H9 (cell line): ENCODE measurements around the gene PTPRK. TPM values are rescaled to one million over a fixed set of nuclear protein-coding genes. Genes with fewer than 3 reads are reported as not detected.

ENCODE experiments used
- DNase-seq: peaks from one replicate; pipeline ENCODE4 v3.0.0-alpha.2; 2017
- H2AFZ ChIP-seq: one replicate; pipeline ENCODE4 v1.6.1; 2013; ENCODE audit warnings: mild to moderate bottlenecking, low read length, control low read depth, moderate library complexity
- H2AK5ac ChIP-seq: 2 replicates; pipeline ENCODE4 v1.6.1; 2013; ENCODE audit warnings: low read length, control low read depth, mixed read lengths; ENCODE audit not compliant: insufficient read length
- H2BK120ac ChIP-seq: one replicate; pipeline ENCODE4 v1.6.1; 2013; ENCODE audit warnings: low read depth, mild to moderate bottlenecking, low read length, control low read depth, inconsistent platforms; ENCODE audit not compliant: poor library complexity, severe bottlenecking
- H2BK12ac ChIP-seq: 2 replicates; pipeline ENCODE4 v1.6.1; 2013; ENCODE audit warnings: low read length, control low read depth, mixed read lengths, low read depth; ENCODE audit not compliant: insufficient read length
- H2BK15ac ChIP-seq: 2 replicates; pipeline ENCODE4 v1.6.1; 2013; ENCODE audit warnings: low read depth, low read length, control low read depth
- H2BK20ac ChIP-seq: one replicate; pipeline ENCODE4 v1.6.1; 2013; ENCODE audit warnings: low read depth, mild to moderate bottlenecking, low read length, control low read depth, inconsistent platforms; ENCODE audit not compliant: poor library complexity, severe bottlenecking
- H2BK5ac ChIP-seq: 2 replicates; pipeline ENCODE4 v1.6.1; 2013; ENCODE audit warnings: low read length, control low read depth, mixed read lengths; ENCODE audit not compliant: insufficient read length
- H3K14ac ChIP-seq: 2 replicates; pipeline ENCODE4 v1.6.1; 2013; ENCODE audit warnings: low read length, control low read depth; ENCODE audit not compliant: insufficient read depth
- H3K18ac ChIP-seq: 2 replicates; pipeline ENCODE4 v1.6.1; 2013; ENCODE audit warnings: low read depth, mild to moderate bottlenecking, mixed read lengths, low read length, control low read depth; ENCODE audit not compliant: insufficient read length
- H3K23ac ChIP-seq: 2 replicates; pipeline ENCODE4 v1.6.1; 2013; ENCODE audit warnings: low read length, control low read depth, mixed read lengths, low read depth; ENCODE audit not compliant: insufficient read length
- H3K23me2 ChIP-seq: 2 replicates; pipeline ENCODE4 v1.6.1; 2013; ENCODE audit warnings: low read depth, mild to moderate bottlenecking, mixed read lengths, low read length, control low read depth; ENCODE audit not compliant: insufficient read length, poor library complexity, severe bottlenecking
- H3K27ac ChIP-seq: 2 replicates; pipeline ENCODE4 v1.5.1; 2013; ENCODE audit warnings: low read length, control low read depth, mixed read lengths, low read depth; ENCODE audit not compliant: insufficient read length
- H3K27me3 ChIP-seq: 2 replicates; pipeline ENCODE4 v1.6.1; 2013; ENCODE audit warnings: low read length, control low read depth, inconsistent platforms; ENCODE audit not compliant: insufficient read depth
- H3K4ac ChIP-seq: 2 replicates; pipeline ENCODE4 v1.6.1; 2013; ENCODE audit warnings: low read depth, mild to moderate bottlenecking, control low read depth, inconsistent platforms, low read length, moderate library complexity
- H3K4me1 ChIP-seq: 2 replicates; pipeline ENCODE4 v1.6.1; 2013; ENCODE audit warnings: low read length, control low read depth, inconsistent platforms; ENCODE audit not compliant: insufficient read depth
- H3K4me2 ChIP-seq: 2 replicates; pipeline ENCODE4 v1.6.1; 2013; ENCODE audit warnings: low read length, control low read depth, mixed read lengths; ENCODE audit not compliant: insufficient read length, insufficient read depth
- H3K56ac ChIP-seq: 2 replicates; pipeline ENCODE4 v1.6.1; 2013; ENCODE audit warnings: low read depth, mild to moderate bottlenecking, mixed read lengths, low read length, control low read depth; ENCODE audit not compliant: insufficient read length
- H3K79me1 ChIP-seq: 2 replicates; pipeline ENCODE4 v1.6.1; 2013; ENCODE audit warnings: low read depth, mild to moderate bottlenecking, moderate library complexity, low read length, control low read depth, inconsistent platforms; ENCODE audit not compliant: insufficient read depth, poor library complexity, severe bottlenecking
- H3K79me2 ChIP-seq: 2 replicates; pipeline ENCODE4 v1.6.1; 2013; ENCODE audit warnings: low read length, control low read depth, inconsistent platforms; ENCODE audit not compliant: insufficient read depth
- H3K9ac ChIP-seq: 2 replicates; pipeline ENCODE4 v1.6.1; 2013; ENCODE audit warnings: low read length, control low read depth, mixed read lengths; ENCODE audit not compliant: insufficient read length; ENCODE audit errors: extremely low read depth
- H3K9me3 ChIP-seq: one replicate; pipeline ENCODE4 v1.6.1; 2013; ENCODE audit warnings: low read depth, low read length, inconsistent platforms; ENCODE audit not compliant: control insufficient read depth
- H3T11ph ChIP-seq: one replicate; pipeline ENCODE4 v1.6.1; 2013; ENCODE audit warnings: mild to moderate bottlenecking, low read length, control low read depth, inconsistent platforms
- H4K20me1 ChIP-seq: one replicate; pipeline ENCODE4 v1.6.1; 2013; ENCODE audit not compliant: control insufficient read depth, insufficient read length, insufficient read depth
- H4K5ac ChIP-seq: 2 replicates; pipeline ENCODE4 v1.6.1; 2013; ENCODE audit warnings: low read depth, mild to moderate bottlenecking, mixed read lengths, low read length, control low read depth; ENCODE audit not compliant: insufficient read length
- H4K8ac ChIP-seq: replicated peaks from 2 replicates; pipeline ENCODE4 v1.6.1; 2013; ENCODE audit warnings: low read length, control low read depth, mixed read lengths, low read depth; ENCODE audit not compliant: insufficient read length
- H4K91ac ChIP-seq: 2 replicates; pipeline ENCODE4 v1.6.1; 2013; ENCODE audit warnings: low read depth, mild to moderate bottlenecking, moderate library complexity, mixed read lengths, low read length, control low read depth; ENCODE audit not compliant: insufficient read length
- H3K27ac Mint-ChIP-seq, 3 experiments: 2 replicates in 2 of 3; 3 replicates in 1 of 3; pipeline ENCODE4 v1.8.0; 2020 to 2021; ENCODE audit warnings: mixed read lengths in 3 of 3, mild to moderate bottlenecking in 1 of 3, moderate library complexity in 1 of 3
- H3K27me3 Mint-ChIP-seq: 2 replicates; pipeline ENCODE4 v1.8.0; 2021; ENCODE audit warnings: low read depth, mild to moderate bottlenecking, moderate library complexity, mixed read lengths
- H3K36me3 Mint-ChIP-seq, 3 experiments: 2 replicates in 2 of 3; 3 replicates in 1 of 3; pipeline ENCODE4 v1.8.0; 2020 to 2021; ENCODE audit warnings: low read depth in 3 of 3, mixed read lengths in 3 of 3; ENCODE audit not compliant: insufficient read depth in 1 of 3
- H3K4me1 Mint-ChIP-seq, 2 experiments: 2 replicates each; pipeline ENCODE4 v1.8.0; 2020; ENCODE audit warnings: mixed read lengths in 2 of 2
- H3K4me3 Mint-ChIP-seq, 2 experiments: 2 replicates in 1 of 2; 3 replicates in 1 of 2; pipeline ENCODE4 v1.8.0; 2020 to 2021; ENCODE audit warnings: mild to moderate bottlenecking in 2 of 2, mixed read lengths in 2 of 2, moderate library complexity in 1 of 2
- H3K9me3 Mint-ChIP-seq, 2 experiments: 2 replicates in 1 of 2; 3 replicates in 1 of 2; pipeline ENCODE4 v1.8.0; 2020; ENCODE audit warnings: mild to moderate bottlenecking in 2 of 2, mixed read lengths in 2 of 2, moderate library complexity in 1 of 2
- WGBS: extraction: QIAGEN DNeasy Blood & Tissue Kit; methylation state at CpG from one replicate; pipeline ENCODE4 v1.1.7; 2013; ENCODE audit warnings: missing lambda C conversion rate, low lambda C conversion rate, mixed read lengths; ENCODE audit not compliant: insufficient read length; ENCODE audit errors: extremely low coverage; 5-methylcytosine and 5-hydroxymethylcytosine counted together
- total RNA-seq: library from RNA; stranded (reverse); gene quantifications from 2 replicates; pipeline ENCODE4 v1.2.1, GENCODE V29; 2021
- TF ChIP-seq, protein P1 (sequence below): fragments of 200-600 bp; sonication (generic); conservative IDR thresholded peaks from 3 replicates; pipeline ENCODE4 v1.8.0; 2021; ENCODE audit warnings: antibody characterized with exemption, mild to moderate bottlenecking

Gene PTPRK
- total RNA-seq, 1 experiment from 2014 or later: 47.9 TPM

DNA sequence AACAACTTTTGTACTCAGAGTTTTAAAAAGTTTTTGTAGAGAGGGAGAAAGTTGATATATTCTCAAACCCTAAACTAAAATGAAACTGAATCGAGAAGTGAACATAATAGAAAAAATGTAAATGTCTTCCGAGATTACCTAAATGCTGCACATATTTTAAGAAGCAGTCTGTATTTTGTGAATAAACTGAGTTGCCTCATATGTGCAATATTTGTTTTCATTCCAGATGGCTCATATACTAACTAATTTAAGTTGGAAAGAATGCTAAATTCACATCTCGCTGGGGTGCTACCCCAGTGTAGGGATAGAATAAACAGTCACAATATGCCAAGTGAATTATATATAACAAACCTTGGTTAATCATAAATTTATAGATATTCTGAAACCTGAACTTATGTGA lies 333.7 kb downstream of the PTPRK start:
- H3K14ac ChIP-seq: no peak overlapping the region
- no peaks in the 10 kb centered on the region for H4K20me1 ChIP-seq
- no peak overlapping the region for H4K91ac ChIP-seq
- H3K9me3 ChIP-seq: no peaks in the 10 kb centered on the region
- no peaks in the 10 kb centered on the region for H3K79me2 ChIP-seq
- no peak for DNase-seq
- no peak overlapping the region for H2BK120ac ChIP-seq
- no peak overlapping the region for H3K27ac Mint-ChIP-seq
- no peaks in the 10 kb centered on the region for H3K79me1 ChIP-seq
- H4K8ac ChIP-seq: no peak overlapping the region
- no peak overlapping the region for H4K5ac ChIP-seq
- no peak overlapping the region for H2BK20ac ChIP-seq
- no peaks in the 10 kb centered on the region for H3K9me3 Mint-ChIP-seq
- H3K9ac ChIP-seq: no peak overlapping the region
- no peaks in the 10 kb centered on the region for H3K27me3 ChIP-seq
- H3K4me2 ChIP-seq: no peak overlapping the region
- H2BK12ac ChIP-seq: no peak overlapping the region
- WGBS: no CpG with 5 or more reads among the region's 3 CpGs
- H3K23me2 ChIP-seq: no peaks in the 10 kb centered on the region
- H3K18ac ChIP-seq: no peak overlapping the region
- no peak overlapping the region for H2AFZ ChIP-seq
- H2BK15ac ChIP-seq: no peak overlapping the region
- H3K23ac ChIP-seq: no peak overlapping the region
- no peak overlapping the region for H2AK5ac ChIP-seq
- H3K56ac ChIP-seq: no peak overlapping the region
- no peaks in the 10 kb centered on the region for H3K4me1 ChIP-seq
- peaks cover 0 to 7% (median 0%) of the 10 kb centered on the region in 3 experiments; a peak in 3 of 7 replicates for H3K36me3 Mint-ChIP-seq
- H2BK5ac ChIP-seq: no peak overlapping the region
- no peak overlapping the region for H3K4me3 Mint-ChIP-seq
- peaks cover 0 to 3% of the 10 kb centered on the region in 2 experiments; a peak in 2 of 4 replicates for H3K4me1 Mint-ChIP-seq
- TF ChIP-seq, protein P1, sequence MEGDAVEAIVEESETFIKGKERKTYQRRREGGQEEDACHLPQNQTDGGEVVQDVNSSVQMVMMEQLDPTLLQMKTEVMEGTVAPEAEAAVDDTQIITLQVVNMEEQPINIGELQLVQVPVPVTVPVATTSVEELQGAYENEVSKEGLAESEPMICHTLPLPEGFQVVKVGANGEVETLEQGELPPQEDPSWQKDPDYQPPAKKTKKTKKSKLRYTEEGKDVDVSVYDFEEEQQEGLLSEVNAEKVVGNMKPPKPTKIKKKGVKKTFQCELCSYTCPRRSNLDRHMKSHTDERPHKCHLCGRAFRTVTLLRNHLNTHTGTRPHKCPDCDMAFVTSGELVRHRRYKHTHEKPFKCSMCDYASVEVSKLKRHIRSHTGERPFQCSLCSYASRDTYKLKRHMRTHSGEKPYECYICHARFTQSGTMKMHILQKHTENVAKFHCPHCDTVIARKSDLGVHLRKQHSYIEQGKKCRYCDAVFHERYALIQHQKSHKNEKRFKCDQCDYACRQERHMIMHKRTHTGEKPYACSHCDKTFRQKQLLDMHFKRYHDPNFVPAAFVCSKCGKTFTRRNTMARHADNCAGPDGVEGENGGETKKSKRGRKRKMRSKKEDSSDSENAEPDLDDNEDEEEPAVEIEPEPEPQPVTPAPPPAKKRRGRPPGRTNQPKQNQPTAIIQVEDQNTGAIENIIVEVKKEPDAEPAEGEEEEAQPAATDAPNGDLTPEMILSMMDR: no peak
- no peak overlapping the region for H3T11ph ChIP-seq
- H3K4ac ChIP-seq: no peak overlapping the region
- H3K27me3 Mint-ChIP-seq: no peaks in the 10 kb centered on the region
- H3K27ac ChIP-seq: no peak overlapping the region
